Neural cell (in vitro differentiated cells): ENCODE results near the gene MAPT. TPM values are rescaled to one million over a fixed set of nuclear protein-coding genes. Genes with fewer than 3 reads are reported as not detected.

Experiments
- H2AFZ ChIP-seq: fragments of 200-600, 300-800 bp; sonication (generic), shearing (Covaris generic); 2 replicates; pipeline ENCODE4 v1.6.0; 2014; ENCODE audit warnings: low read depth, mild to moderate bottlenecking, antibody characterized with exemption, low read length, moderate library complexity
- H3F3A ChIP-seq: fragments of 200-600 bp; shearing (Covaris generic); 2 replicates; pipeline ENCODE4 v1.6.1; 2016; ENCODE audit warnings: mild to moderate bottlenecking, moderate library complexity, mixed read lengths, antibody characterized with exemption, low read length; ENCODE audit not compliant: insufficient read depth, poor library complexity, severe bottlenecking
- H3K27ac ChIP-seq: fragments of 200-600, 300-800 bp; sonication (generic), shearing (Covaris generic); 2 replicates; pipeline ENCODE4 v1.5.1; 2014; ENCODE audit warnings: mild to moderate bottlenecking, low read length, moderate library complexity
- H3K27me3 ChIP-seq: fragments of 300-800, 200-600 bp; sonication (generic), shearing (Covaris generic); 2 replicates; pipeline ENCODE4 v1.6.0; 2014; ENCODE audit warnings: mild to moderate bottlenecking, low read depth, low read length, moderate library complexity; ENCODE audit not compliant: insufficient read depth
- H3K36me3 ChIP-seq: fragments of 300-800, 200-600 bp; sonication (generic), shearing (Covaris generic); 2 replicates; pipeline ENCODE4 v1.5.1; 2014; ENCODE audit warnings: mild to moderate bottlenecking, antibody characterized with exemption, low read length, moderate library complexity; ENCODE audit not compliant: insufficient read depth
- H3K4me2 ChIP-seq: fragments of 300-800, 200-600 bp; sonication (generic), shearing (Covaris generic); 2 replicates; pipeline ENCODE4 v1.6.0; 2014; ENCODE audit warnings: mild to moderate bottlenecking, low read length
- H3K4me3 ChIP-seq: fragments of 300-800, 200-600 bp; sonication (generic), shearing (Covaris generic); 2 replicates; pipeline ENCODE4 v1.5.1; 2014; ENCODE audit warnings: mild to moderate bottlenecking, low read length, moderate library complexity
- H3K79me2 ChIP-seq: fragments of 200-600 bp; shearing (Covaris generic); replicated peaks from 2 replicates; pipeline ENCODE4 v1.6.0; 2014; ENCODE audit warnings: mild to moderate bottlenecking, low read length, moderate library complexity; ENCODE audit not compliant: insufficient read depth
- H3K9ac ChIP-seq: fragments of 300-800, 200-600 bp; sonication (generic), shearing (Covaris generic); 2 replicates; pipeline ENCODE4 v1.6.1; 2016; ENCODE audit warnings: mild to moderate bottlenecking, low read length, mixed read lengths
- H3K9me2 ChIP-seq: fragments of 200-600 bp; shearing (Covaris generic); 2 replicates; pipeline ENCODE4 v1.6.1; 2016; ENCODE audit warnings: mild to moderate bottlenecking, low read length, mixed read lengths; ENCODE audit not compliant: insufficient read depth
- H3K9me3 ChIP-seq: fragments of 200-600, 300-800 bp; sonication (generic), shearing (Covaris generic); 2 replicates; pipeline ENCODE4 v1.6.1; 2016; ENCODE audit warnings: mild to moderate bottlenecking, mixed run types, low read length, moderate library complexity, mixed read lengths
- H4K20me1 ChIP-seq: fragments of 200-600 bp; shearing (Covaris generic); 2 replicates; pipeline ENCODE4 v1.6.1; 2016; ENCODE audit warnings: mild to moderate bottlenecking, mixed run types; ENCODE audit not compliant: insufficient read depth
- CTCF ChIP-seq: fragments of 450-650 bp; IDR thresholded peaks from 2 replicates; pipeline ENCODE4 v1.5.1; 2014; ENCODE audit warnings: antibody characterized with exemption, mild to moderate bottlenecking, moderate library complexity; ENCODE audit not compliant: poor library complexity, severe bottlenecking
- EP300 ChIP-seq: fragments of 450-650 bp; conservative IDR thresholded peaks from 2 replicates; pipeline ENCODE4 v1.6.1; 2014; ENCODE audit warnings: antibody characterized with exemption, mild to moderate bottlenecking, moderate library complexity; ENCODE audit not compliant: poor library complexity, severe bottlenecking
- EZH2 ChIP-seq: fragments of 200-600, 300-800 bp; shearing (Covaris generic), sonication (generic); IDR thresholded peaks from 2 replicates; pipeline ENCODE4 v1.6.1; 2014; ENCODE audit warnings: antibody characterized with exemption, low read length, borderline replicate concordance, mild to moderate bottlenecking; ENCODE audit not compliant: insufficient read depth, poor library complexity, severe bottlenecking
- MXI1 ChIP-seq: fragments of 450-650 bp; conservative IDR thresholded peaks from 2 replicates; pipeline ENCODE4 v1.6.1; 2014; ENCODE audit warnings: antibody characterized with exemption, mild to moderate bottlenecking; ENCODE audit not compliant: poor library complexity, severe bottlenecking
- POLR2AphosphoS5 ChIP-seq: IDR thresholded peaks from 2 replicates; pipeline ENCODE4 v1.6.1; 2012
- RAD21 ChIP-seq: fragments of 450-650 bp; conservative IDR thresholded peaks from 2 replicates; pipeline ENCODE4 v1.6.1; 2014; ENCODE audit warnings: antibody characterized with exemption, mild to moderate bottlenecking, moderate library complexity
- REST ChIP-seq: IDR thresholded peaks from 2 replicates; pipeline ENCODE4 v1.6.1; 2012; ENCODE audit warnings: borderline replicate concordance
- SMC3 ChIP-seq: fragments of 450-650 bp; conservative IDR thresholded peaks from 2 replicates; pipeline ENCODE4 v1.6.1; 2014; ENCODE audit warnings: antibody characterized with exemption, mild to moderate bottlenecking, moderate library complexity; ENCODE audit not compliant: poor library complexity
- TAF1 ChIP-seq: IDR thresholded peaks from 2 replicates; pipeline ENCODE4 v1.6.1; 2012; ENCODE audit warnings: low read depth
- polyA plus RNA-seq: library from polyadenylated mRNA; depleted of rRNA; stranded (reverse); fragments of >200 nt; gene quantifications from 2 replicates; pipeline ENCODE4 v1.2.3, GENCODE V29; 2014

The MAPT gene
- polyA plus RNA-seq, 1 donor from 2014 or later: 94.5 TPM

- Histone ChIP-seq H4K20me1 (peaks cover 53% of the 10 kb centered on the region), H3K36me3 (peaks cover 11% of the 10 kb centered on the region), H3K27me3 (no peaks in the 10 kb centered on the region), H2AFZ (no peak overlapping the region), H3K9ac (no peak overlapping the region), H3F3A (no peaks in the 10 kb centered on the region), H3K9me3 (peaks cover 11% of the 10 kb centered on the region), H3K4me3 (no peak overlapping the region), H3K79me2 (peaks cover 53% of the 10 kb centered on the region), H3K27ac (no peak overlapping the region), H3K4me2 (no peak overlapping the region), H3K9me2 (no peaks in the 10 kb centered on the region)
- TF ChIP-seq MXI1 (no peak), EP300 (no peak), EZH2 (no peak), CTCF (no peak), RAD21 (no peak), POLR2AphosphoS5 (no peak), SMC3 (no peak), TAF1 (no peak), REST (no peak)
Measured at GRCh38 chr17:45908935-45909334, 14.6 kb downstream of the MAPT start.

- no peaks in the 10 kb centered on the region for H3K27me3 ChIP-seq
- H3K36me3 ChIP-seq: peaks cover 11% of the 10 kb centered on the region
- no peaks in the 10 kb centered on the region for H3K9me2 ChIP-seq
- TF ChIP-seq EP300 (no peak), EZH2 (no peak), TAF1 (no peak), CTCF (no peak), POLR2AphosphoS5 (no peak), SMC3 (no peak), REST (no peak), MXI1 (no peak), RAD21 (no peak)
- H4K20me1 ChIP-seq: peaks cover 56% of the 10 kb centered on the region
- peaks cover 40% of the 10 kb centered on the region for H3K79me2 ChIP-seq
- H3K9ac ChIP-seq: no peak overlapping the region
- H3K4me2 ChIP-seq: no peak overlapping the region
- peaks cover 11% of the 10 kb centered on the region for H3K9me3 ChIP-seq
- no peaks in the 10 kb centered on the region for H3F3A ChIP-seq
- H3K27ac ChIP-seq: no peak overlapping the region
- H3K4me3 ChIP-seq: no peak overlapping the region
- H2AFZ ChIP-seq: no peak overlapping the region
Measured at GRCh38 chr17:45910667-45911066, 16.3 kb downstream of the MAPT start.
